HG02981 (cell line): ENCODE results near the gene AMZ1.

ENCODE experiments used
- ATAC-seq: cut with Tn5 transposase; IDR thresholded peaks from one replicate; pipeline ENCODE4 v1.9.1; 2021; ENCODE audit warnings: mild to moderate bottlenecking, moderate library complexity; ENCODE audit not compliant: unreplicated experiment

Gene AMZ1

DNA sequence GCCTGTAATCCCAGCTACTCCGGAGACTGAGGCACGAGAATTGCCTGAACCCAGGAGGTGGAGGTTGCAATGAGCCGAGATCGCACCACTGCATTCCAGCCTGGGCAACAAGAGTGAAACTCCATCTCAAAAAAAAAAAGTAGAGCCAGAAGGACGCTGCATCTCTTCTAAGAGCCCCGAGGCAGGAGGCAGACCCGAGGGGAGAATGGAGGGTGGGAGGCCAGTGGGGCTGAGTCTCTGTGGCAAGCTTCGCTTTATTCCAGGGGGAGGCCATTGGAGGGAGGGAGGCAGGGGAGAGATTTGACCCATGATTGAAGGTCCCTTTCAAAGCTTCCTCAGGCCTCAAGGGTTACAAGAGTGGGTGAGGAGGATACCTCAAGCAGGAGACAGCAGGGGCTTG is 37.6 kb upstream of the AMZ1 start:
- ATAC-seq, result no peak

DNA sequence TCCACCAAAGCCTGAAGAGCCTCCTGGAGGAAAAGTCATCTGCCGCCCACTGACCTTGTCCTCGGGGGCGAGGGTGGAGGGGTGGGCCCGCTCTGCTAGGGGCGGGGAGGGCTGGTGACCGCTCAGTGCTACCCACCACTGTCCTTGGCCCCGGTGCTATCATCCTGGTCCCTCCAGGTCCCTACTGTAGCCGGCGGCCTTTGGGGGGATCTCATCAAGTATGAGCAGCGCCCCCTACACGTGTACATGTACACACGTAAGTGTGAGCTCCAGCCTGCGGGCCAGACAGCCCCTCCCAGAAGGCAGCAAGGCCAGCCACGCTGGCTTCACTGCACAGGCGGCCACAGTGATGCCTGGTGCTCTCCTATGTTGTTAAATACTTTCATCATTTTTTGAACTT is 36.7 kb upstream of the AMZ1 start:
- ATAC-seq, result no peak

DNA sequence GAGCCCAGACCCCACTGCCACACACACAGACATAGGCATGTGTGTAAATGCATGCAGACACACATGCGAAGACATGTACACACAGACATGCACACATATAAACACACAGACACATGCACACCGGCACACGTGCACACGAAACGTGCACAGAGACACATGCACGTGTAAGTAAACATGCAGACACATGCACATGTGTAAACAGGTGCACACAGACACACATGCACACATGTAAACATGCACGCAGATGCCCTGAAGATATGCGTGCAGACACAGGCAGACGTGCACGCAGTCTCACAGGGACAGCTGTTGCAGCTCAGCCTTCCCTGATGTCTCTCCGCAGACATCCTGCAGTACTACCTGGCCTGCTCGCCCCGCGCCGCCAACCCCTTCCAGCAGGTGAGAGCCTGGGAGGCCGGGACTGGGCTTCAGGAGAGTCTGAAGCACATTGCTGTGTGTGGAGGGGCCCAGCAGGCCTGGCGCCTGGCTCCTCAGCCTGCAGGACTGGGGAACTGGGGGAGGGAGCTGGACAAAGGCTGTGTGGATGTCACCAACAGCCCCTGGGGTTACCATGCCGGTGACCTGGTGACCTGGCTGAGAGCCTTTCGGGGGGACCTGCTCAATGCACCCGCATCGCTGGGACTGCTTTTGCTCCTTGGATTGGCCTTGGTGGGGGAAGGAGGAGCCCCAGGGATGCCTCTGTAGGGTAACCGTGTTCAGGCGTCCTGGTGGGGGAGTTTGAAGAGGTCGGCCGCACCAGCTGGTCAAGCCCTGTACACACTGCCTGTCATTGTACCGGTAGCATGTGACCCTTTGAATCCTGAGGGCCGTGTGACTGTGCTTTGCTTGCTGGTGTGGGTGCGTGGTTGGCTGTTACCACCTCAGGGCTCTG is 35.9 kb upstream of the AMZ1 start:
- ATAC-seq, result no peak

DNA sequence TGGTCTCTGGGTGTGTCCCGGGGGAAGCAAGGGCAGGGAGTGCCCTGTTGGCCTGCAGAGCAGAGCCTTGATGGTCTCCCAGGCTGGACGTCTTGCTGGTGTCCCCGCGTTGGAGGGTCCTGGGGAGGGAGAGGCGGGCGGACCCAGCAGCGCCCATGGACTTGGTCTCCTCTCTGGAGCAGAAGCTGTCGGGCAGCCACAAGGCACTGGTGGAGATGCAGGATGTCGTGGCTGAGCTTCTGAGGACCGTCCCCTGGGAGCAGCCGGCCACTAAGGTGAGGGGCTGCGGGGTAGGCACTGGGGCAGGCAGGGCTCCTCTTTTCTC is 35.3 kb upstream of the AMZ1 start:
- ATAC-seq, result no peak

DNA sequence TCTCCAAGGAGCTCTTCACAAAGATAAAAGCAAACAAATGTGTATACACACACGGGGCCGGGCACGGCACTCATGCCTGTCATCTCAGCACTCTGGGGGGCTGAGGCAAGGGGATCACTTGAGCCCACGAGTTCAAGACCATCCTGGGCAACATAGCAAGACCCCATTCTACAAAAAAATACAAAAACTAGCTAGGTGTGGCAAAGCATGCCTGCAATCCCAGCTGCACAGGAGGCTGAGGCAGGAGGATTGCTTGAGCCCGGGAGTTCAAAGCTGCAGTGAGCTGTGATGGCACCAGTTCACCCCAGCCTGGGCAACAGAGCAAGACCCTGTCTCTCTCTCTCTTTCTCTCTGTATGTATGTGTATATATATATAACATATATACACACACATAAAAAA is 33.9 kb upstream of the AMZ1 start:
- no peak for ATAC-seq

DNA sequence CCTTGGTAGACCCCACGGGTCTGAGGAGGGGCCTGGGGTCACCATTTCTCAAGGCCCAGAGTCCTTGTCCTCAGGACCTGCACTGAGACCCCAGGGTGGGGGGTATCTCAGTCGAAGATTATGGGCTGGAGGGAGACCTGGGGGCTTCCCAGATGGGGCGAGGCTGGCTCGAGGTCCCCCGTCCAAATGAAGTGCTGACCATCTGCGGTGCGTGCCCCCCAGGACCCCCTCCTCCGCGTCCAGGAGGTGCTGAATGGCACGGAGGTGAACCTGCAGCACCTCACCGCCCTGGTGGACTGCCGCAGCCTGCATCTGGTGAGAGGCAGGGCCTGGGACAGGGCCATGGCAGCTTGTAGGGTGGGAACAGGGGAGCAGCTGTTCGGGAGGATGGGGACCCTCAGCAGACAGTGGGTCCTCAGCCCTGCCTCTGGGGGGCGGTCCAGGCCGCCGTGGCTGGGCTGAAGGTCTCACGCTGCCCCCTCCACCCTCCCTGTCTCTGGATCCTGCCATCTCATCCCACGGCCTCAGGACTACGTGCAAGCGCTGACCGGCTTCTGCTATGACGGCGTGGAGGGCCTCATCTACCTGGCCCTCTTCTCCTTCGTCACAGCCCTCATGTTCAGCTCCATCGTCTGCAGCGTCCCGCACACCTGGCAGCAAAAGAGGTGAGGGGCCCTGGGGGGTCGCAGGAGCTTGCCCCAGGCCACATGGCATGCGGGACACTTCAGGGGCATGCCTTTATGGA is 32.0 kb upstream of the AMZ1 start:
- ATAC-seq, result no peak

DNA sequence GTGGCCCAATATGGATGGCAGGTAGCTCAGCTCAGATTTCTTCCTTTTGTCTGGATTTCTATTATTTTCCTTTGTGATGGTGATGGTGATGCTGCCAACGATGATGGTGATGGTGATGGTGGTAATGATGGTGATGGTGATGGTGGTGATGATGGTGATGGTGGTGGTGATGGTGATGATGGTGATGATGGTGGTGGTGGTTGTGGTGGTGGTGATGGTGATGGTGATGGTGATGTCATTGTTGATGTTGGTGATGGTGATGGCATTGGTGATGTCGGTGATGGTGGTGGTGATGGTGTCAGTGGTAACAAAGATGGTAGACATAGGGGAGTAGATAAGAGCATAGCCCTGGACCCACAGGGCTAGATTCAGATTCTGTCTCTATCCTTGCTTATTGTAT is 30.8 kb upstream of the AMZ1 start:
- no peak for ATAC-seq

DNA sequence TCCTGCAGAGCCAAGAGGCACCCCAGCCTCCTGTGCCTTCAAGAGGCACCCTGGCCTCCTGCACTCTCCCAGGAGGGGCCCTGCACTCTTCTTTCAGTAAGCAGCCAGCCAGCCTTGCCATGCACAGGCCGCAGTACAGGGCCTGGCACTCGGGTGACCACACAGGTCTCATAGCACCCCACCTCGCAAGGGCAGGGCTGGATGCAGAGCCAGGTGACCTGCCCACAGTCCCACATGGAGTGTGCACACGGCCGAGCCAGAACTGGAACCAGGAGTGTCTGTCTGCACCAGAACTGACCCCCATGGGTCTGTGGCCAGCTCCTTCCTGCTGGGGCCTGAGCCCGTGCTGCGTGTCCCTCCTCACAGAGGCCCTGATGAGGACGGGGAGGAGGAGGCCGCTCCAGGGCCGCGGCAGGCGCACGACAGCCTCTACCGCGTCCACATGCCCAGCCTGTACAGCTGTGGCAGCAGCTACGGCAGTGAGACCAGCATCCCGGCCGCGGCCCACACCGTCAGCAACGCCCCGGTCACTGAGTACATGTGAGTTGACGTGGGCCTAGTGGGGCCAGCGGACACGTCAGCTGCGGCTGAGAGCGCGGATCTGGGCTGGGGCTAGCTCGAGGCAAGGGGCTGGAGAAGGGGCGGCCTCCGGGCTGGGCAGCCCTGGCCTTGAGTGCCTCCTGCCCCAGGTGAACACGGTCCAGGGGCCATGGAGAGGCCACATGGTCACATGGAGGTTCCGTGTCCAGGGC is 29.9 kb upstream of the AMZ1 start:
- ATAC-seq, result no peak

DNA sequence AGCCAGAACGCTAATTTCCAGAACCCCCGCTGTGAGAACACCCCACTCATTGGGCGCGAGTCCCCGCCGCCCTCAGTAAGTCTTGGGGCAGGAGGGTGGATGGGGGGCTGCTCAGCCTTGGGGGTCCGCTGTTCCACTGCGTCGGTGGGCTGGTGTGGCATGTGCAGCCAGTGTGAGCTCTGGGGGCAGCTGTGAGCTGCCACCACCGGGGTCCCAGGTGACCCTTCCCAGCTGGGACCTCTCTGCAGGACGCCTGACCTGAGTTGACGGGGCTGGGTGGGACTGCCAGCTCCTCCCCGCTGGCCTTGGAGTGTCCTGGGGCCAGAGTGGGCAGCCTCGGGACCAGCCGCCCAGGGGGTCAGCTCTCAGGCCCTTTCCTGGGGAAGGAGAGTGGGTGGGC is 29.1 kb upstream of the AMZ1 start:
- ATAC-seq, result no peak

DNA sequence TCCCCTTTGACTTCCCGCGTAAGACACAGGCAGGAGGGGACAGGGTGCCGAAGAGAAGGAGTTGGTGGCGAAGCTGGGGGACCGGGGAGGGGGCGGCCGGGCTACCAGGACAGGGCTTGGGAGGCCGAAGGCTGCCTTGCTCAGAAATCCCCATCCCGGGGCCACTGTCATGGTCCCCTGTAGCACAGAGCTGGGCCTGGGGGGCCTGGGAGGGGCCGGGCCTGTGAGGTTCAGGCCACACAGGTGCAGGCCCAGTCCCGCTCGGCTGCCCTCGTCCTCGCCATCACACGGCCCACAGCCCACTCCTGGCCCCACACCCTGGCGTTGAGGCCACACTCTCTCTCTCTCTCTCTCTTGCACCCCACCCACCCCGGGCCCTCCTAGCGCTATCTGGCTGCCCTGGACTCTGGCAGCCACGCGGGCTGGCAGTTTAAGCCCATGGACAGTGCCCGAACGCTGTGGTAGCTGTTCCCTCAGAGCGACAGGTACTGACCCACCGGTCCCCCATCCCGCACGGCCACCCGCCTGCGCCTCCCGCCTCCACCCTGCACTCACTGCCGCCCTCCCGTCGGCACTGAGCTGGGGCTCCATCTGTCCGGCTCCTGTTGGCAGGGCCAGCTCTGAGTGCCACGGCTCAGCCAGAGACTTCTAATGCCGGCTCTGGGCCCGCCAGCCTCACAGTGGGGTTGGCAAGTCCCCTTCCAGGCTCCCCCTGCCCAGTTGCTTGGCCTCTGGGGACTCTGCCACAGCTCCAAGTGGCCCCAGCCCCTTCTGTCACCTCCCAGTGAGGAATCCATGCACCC is 28.2 kb upstream of the AMZ1 start:
- no peak for ATAC-seq

DNA sequence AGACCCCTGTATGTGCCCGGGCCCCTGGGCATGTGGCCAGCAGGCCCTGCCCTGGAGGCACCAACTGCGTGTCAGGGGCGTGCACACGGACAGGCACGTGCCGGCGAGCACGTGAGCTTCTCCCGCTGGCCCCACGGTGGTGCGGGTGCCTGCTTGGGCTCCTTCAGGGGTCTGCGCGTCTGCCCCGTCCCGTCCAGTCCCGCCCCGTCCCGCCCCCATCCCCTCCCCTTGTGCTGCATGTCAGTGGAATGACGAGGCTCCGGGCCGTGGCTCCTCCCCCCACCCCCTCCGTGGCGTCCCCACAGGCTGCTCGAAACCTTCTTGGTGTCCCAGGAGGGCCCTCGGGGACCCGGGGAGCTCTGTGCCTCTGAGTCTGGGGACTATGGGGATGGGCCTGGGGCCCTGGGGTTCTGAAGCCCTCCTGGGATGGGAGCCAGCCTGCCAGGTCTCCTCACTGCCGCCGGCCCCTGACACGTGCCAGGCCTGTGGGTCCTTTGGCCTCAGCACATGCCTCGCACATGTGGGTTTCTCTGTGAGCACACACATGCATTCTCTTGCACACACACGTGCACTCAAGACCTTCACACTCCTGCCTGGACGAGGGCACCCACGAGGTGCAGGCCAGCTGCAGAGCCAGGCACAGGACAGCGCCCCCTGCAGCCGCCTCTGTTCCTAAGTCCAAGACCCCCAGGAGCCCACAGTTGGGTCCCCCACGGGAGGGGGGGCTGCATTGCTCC is 27.5 kb upstream of the AMZ1 start:
- no peak for ATAC-seq

DNA sequence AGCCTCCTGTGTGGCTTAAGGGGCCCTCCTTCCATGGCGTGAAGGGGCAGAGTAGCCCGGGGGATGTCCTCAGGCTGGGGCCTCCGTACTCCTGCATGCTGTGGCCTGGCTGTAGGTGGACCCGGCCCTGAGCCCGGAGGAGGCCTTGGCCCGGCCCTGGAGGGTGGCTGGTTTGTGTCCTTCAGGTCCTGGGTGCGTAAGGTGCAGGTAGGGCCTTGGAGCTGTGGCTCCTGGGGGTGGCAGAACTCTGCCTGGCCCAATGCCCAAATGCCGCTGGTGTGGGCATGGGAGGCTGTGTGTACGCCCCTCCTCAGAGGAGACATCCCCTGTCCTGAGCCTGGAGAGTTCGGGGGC is 26.9 kb upstream of the AMZ1 start:
- ATAC-seq, result no peak

DNA sequence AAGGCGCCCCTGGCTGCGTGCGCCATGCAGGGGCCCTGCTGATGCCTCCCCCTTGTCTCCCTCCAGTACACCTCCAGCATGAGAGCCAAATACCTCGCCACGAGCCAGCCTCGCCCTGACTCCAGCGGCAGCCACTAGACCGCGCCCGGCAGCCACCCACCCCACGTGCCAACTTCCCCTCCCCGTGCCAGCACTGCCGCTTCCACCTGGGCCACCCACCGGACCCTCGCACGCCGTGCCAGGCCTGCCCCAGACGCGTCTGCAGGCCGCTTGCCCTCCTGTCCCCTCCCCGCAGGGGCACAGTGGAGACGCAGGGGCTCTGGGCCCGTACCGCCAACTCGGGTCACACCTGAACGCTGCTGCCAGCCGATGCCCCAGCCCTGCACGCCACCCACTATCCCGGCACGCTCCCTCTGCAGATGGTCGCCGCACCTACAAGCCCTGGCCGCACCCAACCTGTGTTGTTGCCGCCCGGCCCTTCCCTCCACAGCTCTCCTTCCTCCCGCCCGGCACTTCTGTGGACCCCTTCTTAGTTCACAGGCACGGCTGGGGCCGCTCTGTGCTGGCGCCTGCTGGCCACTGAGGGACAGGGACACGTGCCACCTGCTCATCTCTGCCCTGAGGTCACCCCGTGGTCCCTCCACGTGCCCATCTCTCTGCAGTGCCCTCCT is 26.3 kb upstream of the AMZ1 start:
- no peak for ATAC-seq

DNA sequence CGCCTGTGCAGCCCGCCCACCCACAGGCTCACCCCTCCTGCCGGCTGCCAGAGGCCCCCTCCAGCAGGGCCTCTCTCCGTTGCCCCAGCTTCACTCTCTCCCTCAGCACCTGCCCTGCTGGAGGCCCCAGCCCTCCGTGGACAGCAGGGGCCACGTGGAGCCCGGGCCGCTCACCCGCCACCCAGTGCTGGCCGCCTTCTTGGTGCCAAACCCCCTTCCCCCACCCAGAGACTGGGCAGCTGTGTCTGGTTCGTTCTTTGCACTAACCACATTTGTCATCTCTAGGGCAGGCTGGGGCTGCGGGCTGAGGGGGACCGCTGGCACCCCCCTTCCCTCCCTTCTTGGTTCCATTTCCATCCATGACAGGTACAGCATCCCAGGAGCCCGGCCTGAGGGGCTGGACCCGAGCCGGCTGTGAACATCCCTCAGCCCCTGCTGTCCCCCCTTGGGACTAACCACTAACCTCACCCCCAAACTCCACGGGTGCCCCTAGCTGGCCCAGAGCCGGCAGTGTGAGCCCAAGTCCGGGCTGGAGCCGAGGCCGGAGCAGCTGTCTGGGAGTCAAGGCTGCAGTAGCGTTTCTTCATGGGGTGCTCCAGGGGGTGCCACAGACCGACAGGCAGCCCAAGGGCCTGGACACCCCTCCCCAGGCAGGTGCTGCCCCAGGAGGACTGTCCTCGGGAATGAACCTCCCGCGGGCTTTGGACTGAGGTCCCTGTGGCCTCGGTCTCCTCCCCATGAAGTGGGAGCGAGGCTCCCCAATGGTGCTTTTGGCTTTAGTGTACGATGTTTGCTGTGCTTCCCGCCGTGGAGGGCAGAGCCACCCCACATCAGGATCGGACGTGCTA is 25.5 kb upstream of the AMZ1 start:
- no peak for ATAC-seq

DNA sequence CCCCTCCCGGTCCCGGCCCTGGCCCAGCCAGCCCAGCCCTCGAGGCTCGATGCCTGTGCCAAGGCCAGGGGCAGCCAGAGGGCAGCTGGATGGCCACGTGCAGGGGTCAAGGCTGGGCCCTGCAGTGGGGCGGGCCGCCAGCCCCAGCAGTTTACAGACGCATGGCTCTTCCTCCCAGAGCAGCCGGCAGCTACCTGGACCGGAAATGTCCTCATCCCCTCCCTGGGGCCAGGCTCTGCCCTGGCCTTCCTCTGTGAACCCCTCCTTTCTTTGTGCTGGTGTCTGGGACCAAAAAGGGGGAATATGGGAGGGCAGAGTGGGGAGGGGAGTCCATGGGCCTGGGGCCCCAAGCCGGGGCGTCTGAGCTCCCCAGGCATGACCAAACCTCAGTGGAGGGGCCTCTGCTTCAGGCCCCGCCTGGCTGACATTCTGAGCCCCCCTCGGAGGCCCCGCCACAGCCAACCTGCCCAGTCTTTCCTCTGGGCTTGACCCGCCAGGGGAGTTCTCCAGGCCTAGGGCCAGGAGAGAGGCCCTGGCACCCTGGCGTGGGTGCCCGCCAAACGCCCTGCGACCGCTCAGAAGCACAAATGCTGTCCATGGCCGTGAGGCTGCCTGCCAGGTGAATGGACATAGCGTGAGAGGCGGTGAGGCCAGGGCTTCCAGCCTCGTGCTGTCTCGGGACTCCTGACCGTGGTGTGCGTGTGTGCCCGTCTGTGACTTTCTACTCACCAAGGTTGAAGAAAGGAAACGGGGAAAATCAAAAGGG is 24.7 kb upstream of the AMZ1 start:
- ATAC-seq, result no peak

DNA sequence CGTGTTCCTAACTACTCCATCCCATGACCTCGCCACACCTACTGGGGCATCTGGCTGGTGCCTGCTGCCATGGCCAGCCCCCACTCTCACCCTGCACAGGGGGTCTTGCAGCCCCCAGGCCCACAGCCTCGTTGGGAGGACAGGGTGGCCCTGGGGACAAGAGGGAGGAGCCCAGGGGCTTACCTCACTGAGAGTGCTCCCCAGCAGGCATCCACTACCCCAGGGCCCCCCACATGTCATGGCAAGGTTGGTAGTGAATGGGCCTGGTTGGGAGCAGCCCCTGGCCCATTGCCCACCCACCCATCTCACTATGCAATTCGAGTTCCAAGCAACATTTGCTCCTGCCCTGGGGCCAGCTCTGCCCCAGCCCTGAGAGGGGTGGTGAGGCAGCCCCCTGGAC is 24.0 kb upstream of the AMZ1 start:
- no peak for ATAC-seq

DNA sequence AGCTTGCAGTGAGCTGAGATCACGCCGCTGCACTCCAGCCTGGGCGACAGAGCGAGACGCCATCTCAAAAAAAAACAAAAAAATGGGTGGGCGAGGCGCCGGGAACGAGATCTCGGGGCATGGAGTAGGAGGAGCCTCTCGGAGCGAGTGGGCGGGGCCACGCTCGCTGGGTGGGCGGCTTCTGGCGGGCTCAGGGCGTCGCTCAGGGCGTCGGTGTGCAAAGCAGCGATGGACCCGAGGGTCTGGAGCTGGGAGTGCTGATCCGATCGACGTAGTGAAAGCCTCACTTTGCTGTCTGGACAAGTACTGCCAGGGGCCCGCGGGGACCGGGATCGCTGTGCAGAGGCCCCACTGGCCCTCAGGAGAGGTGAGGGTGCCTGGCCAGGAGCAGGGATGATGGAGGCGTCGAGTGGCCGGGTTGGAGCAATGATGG is 22.6 kb upstream of the AMZ1 start:
- no peak for ATAC-seq

DNA sequence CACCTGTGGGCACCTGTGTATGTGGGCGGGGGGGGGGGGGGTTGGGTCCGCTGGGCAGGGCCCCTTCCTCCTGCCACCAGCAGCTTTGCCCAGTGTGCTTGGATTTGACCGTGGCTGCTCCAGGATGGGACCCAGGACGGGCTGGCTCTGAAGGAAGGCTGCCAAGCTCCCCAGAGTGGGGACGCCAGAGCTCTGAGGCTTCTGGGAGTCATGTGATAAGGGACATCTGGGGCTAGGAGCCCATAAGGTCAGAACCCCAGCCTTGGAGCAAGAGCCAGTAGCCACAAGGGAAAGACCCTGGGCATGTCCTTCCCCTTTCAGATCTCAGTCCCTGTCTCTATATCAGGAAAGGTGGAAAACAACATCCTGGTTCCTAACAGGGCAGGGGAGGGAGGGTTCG is 21.8 kb upstream of the AMZ1 start:
- no peak for ATAC-seq
